Mucosa of stomach (tissue), 1 donor: ENCODE results near the gene IL2RA.

ENCODE experiments used
- H3K27me3 ChIP-seq: one replicate; pipeline ENCODE4 v1.7.0; 2013; ENCODE audit warnings: mild to moderate bottlenecking, low read length; ENCODE audit not compliant: control insufficient read depth, insufficient read depth
- H3K36me3 ChIP-seq: one replicate; pipeline ENCODE4 v1.7.0; 2013; ENCODE audit warnings: low read length; ENCODE audit not compliant: control insufficient read depth, insufficient read depth
- H3K4me1 ChIP-seq: one replicate; pipeline ENCODE4 v1.7.0; 2013; ENCODE audit warnings: mild to moderate bottlenecking, low read length; ENCODE audit not compliant: control insufficient read depth, insufficient read depth
- H3K4me3 ChIP-seq: one replicate; pipeline ENCODE4 v1.7.0; 2013; ENCODE audit warnings: low read length
- H3K9ac ChIP-seq: one replicate; pipeline ENCODE4 v1.7.0; 2013; ENCODE audit warnings: mild to moderate bottlenecking, low read length, moderate library complexity
- H3K9me3 ChIP-seq: one replicate; pipeline ENCODE4 v1.7.0; 2013; ENCODE audit warnings: mild to moderate bottlenecking, low read length, moderate library complexity; ENCODE audit not compliant: control insufficient read depth
- donor health status: Pancreatic carcinoma.

The IL2RA gene

GRCh38 chr10:6077071-6077675 is 15.0 kb upstream of the IL2RA start:
- H3K4me1 ChIP-seq, result no peaks in the 10 kb centered on the region
- H3K36me3 ChIP-seq, result no peaks in the 10 kb centered on the region
- peaks cover 12% of the 10 kb centered on the region for H3K27me3 ChIP-seq
- H3K9me3 ChIP-seq, result no peaks in the 10 kb centered on the region
- no peak overlapping the region for H3K9ac ChIP-seq
- H3K4me3 ChIP-seq, result no peak overlapping the region

DNA sequence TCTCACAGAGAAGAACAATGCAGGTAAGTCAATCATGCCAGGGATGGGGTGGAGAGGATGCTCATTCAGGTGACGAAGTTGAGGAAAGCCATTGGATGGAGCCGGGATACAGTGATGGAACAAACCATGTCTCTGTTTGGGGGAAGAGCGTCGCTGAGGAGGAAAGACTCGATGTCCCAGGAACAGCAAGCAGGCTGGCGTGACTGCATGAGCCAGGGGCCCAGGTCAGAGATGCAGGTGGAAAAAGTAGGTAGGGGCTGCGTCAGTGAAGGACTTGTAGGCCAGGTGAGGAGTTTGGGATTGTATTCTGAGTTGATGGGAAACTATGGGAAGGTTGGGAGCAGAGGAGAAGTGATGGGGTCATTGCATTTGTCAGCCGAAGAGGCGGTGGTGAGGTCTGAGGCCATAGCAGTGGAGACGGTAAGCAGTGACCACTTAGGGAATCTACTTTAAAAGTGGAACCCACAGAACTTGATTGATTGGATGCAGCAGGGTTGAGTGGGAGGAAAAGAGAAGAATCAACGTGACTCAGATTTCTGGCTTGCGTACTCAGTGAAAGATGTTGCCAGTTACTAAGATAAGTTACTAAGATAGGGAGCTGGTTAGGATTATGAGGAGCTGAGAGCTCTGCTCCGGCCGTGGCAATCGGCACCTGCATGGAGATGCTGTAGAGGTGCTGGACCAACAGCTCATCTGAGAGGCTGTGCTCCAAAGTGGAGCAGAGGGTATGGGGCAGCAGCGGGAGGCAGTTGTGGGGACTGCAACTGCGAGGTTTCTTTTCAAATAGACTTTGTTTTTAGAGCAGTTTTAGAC is 12.5 kb upstream of the IL2RA start:
- H3K9ac ChIP-seq, result no peak overlapping the region
- H3K36me3 ChIP-seq, result no peaks in the 10 kb centered on the region
- H3K27me3 ChIP-seq, result peaks cover 7% of the 10 kb centered on the region
- H3K4me1 ChIP-seq, result no peaks in the 10 kb centered on the region
- no peaks in the 10 kb centered on the region for H3K9me3 ChIP-seq
- no peak overlapping the region for H3K4me3 ChIP-seq

- Histone ChIP-seq H3K9ac (peak overlapping the region; percentile 15), H3K27me3 (peaks cover 7% of the 10 kb centered on the region), H3K4me3 (no peak overlapping the region), H3K9me3 (no peaks in the 10 kb centered on the region), H3K4me1 (no peaks in the 10 kb centered on the region), H3K36me3 (no peaks in the 10 kb centered on the region)
These were observed 10.2 kb upstream of the IL2RA start for GRCh38 chr10:6072215-6072934.

DNA sequence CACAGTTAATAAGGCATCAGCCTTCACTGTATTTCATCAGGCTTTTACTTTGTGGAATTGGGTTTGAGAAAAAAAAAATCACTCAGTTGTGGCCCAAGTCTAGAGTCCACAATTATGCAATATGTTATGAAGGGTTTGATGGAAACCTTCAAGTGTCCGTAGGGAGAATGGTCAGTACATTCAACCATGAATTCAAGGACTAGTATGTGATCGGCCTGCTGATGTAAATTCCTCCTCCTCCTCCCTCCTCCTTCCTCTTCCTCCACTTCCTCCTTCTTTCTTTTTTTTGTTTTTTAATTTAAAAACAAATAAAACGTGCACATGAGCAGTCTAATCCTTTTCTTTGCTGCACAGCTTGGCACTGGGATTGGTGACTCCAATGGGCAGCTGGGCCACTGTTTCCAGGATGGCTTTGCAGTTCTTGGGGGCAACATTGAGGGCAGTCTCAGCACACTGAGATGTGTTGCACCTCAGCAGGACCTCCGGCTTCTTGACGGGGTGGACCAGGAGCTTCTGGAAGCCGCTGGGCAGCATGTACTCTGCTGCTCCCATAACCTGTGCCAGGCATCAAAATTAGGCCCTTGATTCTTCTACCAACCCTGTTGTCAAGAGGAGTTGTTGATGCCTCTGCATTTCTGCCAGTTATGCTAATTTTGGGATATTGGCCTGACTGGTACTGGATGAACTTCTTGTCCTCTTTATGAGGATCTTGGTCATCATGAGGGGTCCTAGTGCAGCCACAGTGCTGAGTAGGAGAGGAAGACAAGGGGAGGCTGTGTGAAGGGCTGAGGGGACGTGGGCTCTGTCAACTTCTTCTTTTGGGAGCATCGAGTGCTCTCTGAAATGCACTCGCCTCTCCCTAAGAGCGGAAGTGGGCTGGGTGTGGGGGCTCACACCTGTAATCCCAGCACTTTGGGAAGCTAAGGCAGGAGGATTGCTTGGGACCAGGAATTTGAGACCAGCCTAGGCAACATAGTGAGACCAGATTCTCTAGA is 9.3 kb upstream of the IL2RA start:
- Histone ChIP-seq H3K4me3 (no peak overlapping the region), H3K27me3 (peaks cover 7% of the 10 kb centered on the region), H3K36me3 (no peaks in the 10 kb centered on the region), H3K9ac (no peak overlapping the region), H3K4me1 (no peaks in the 10 kb centered on the region), H3K9me3 (no peaks in the 10 kb centered on the region)

DNA sequence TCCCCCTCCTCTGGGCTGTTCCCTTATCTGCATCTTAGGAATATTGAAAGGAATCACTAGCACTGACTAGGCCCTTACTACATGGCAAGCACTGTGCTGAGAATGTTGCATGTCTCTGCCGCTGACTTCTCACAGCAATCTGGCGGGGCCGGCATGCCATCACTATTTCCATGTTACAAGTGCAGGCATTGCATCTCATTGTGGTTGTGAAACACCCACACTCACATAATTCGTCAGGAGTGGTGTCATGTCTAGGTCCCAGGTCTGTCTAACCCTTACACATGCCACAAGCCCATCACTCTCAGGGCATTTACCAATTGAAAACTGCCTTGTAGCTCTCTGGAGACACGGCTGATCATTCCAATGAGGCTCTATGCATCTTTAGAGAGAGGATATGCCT is 8.5 kb upstream of the IL2RA start:
- H3K9me3 ChIP-seq, result no peaks in the 10 kb centered on the region
- H3K27me3 ChIP-seq, result peaks cover 3% of the 10 kb centered on the region
- no peak overlapping the region for H3K9ac ChIP-seq
- no peak overlapping the region for H3K4me3 ChIP-seq
- no peaks in the 10 kb centered on the region for H3K4me1 ChIP-seq
- H3K36me3 ChIP-seq, result no peaks in the 10 kb centered on the region

- H3K9me3 ChIP-seq, result no peaks in the 10 kb centered on the region
- no peaks in the 10 kb centered on the region for H3K4me1 ChIP-seq
- no peak overlapping the region for H3K9ac ChIP-seq
- no peaks in the 10 kb centered on the region for H3K27me3 ChIP-seq
- no peaks in the 10 kb centered on the region for H3K36me3 ChIP-seq
- H3K4me3 ChIP-seq, result no peak overlapping the region
These were observed 7.1 kb upstream of the IL2RA start for GRCh38 chr10:6069081-6069931.

DNA sequence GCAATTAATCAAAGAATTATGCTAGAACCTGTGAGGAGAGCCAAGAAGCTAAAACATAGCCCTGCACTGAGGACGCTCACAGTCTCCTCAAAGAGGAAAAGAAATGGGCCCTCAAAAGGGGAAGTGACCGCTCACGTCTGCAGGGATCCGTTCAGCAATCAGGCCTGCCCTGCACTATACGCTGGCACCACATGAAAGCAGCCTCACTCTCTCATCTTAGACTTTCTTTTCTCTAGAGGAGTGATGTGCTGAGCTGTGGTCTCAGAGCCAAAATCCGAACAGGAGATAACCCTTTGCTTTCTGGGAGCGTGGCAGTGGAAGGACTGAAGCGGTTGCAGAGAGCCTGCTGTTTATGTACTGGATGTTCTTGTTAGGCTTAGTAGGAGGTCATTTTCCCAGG is 6.3 kb upstream of the IL2RA start:
- H3K36me3 ChIP-seq, result no peaks in the 10 kb centered on the region
- no peak overlapping the region for H3K9ac ChIP-seq
- no peaks in the 10 kb centered on the region for H3K9me3 ChIP-seq
- H3K4me1 ChIP-seq, result no peaks in the 10 kb centered on the region
- H3K4me3 ChIP-seq, result no peak overlapping the region
- H3K27me3 ChIP-seq, result no peaks in the 10 kb centered on the region

GRCh38 chr10:6068006-6068405 is 5.8 kb upstream of the IL2RA start:
- Histone ChIP-seq H3K9ac (no peak overlapping the region), H3K4me3 (no peak overlapping the region), H3K4me1 (no peaks in the 10 kb centered on the region), H3K36me3 (no peaks in the 10 kb centered on the region), H3K27me3 (no peaks in the 10 kb centered on the region), H3K9me3 (no peaks in the 10 kb centered on the region)

DNA sequence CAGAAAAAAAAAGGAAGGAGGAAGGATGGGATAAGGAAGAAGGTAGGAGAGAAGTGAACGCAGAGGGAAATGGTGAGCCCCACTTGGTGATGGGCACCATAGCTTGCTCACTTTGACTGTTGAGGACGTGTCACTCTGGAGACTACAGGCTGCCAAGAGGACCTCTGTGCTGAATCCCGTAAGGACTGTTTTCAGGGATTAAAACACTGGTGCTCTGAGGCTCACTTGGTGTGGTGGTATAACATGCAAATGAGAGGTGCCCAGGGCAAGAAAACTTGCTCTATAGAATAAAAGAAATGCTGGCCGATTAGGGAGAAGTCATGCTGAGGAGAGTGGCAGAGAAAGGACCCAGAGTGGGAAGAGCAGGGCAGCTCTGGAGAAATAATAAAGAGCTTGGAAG is 5.3 kb upstream of the IL2RA start:
- Histone ChIP-seq H3K4me3 (no peak overlapping the region), H3K4me1 (no peaks in the 10 kb centered on the region), H3K9me3 (no peaks in the 10 kb centered on the region), H3K36me3 (no peaks in the 10 kb centered on the region), H3K9ac (no peak overlapping the region), H3K27me3 (no peaks in the 10 kb centered on the region)

- Histone ChIP-seq H3K4me3 (no peak overlapping the region), H3K9me3 (no peaks in the 10 kb centered on the region), H3K4me1 (no peaks in the 10 kb centered on the region), H3K36me3 (no peaks in the 10 kb centered on the region), H3K27me3 (no peaks in the 10 kb centered on the region), H3K9ac (no peak overlapping the region)
These were observed 3.7 kb upstream of the IL2RA start for GRCh38 chr10:6065835-6066234.

DNA sequence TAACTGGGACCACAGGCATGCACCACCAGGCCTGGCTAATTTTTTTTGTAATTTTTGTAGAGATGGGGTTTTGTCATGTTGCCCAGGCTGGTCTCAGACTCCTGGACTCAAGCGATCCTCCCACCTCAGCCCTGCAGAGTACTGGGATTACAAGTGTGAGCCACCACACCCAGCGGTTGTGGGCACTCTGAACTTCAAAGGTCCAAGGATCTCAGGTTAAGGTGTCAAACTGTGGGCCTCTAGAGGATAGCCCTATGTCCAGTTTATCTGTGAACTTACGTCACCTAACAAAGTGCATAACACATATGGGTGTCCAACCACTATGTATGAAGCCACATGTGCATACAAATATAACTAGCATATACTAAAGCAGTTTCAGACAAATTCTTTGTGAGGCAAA is 3.2 kb upstream of the IL2RA start:
- H3K27me3 ChIP-seq, result no peaks in the 10 kb centered on the region
- H3K4me3 ChIP-seq, result no peak overlapping the region
- no peaks in the 10 kb centered on the region for H3K9me3 ChIP-seq
- H3K9ac ChIP-seq, result no peak overlapping the region
- H3K36me3 ChIP-seq, result no peaks in the 10 kb centered on the region
- H3K4me1 ChIP-seq, result no peaks in the 10 kb centered on the region
